ENCODE results near the gene RAC2.
"Not testable (repeated sequence)": the region's sequence is repeated elsewhere in the genome, so short reads cannot be mapped to it uniquely, and the experiment has no call there.

RAC2 gene

GRCh38 chr22:37202716-37203115, 41.4 kb downstream of the RAC2 start:
- DNase-seq (ENCODE audit: low read depth) = no peak
- no peak overlapping the region for H3K4me3 ChIP-seq (ENCODE audit: low read depth, low read length)
- TF ChIP-seq CTCF (IDR thresholded peaks at IDR 0.05; ENCODE audit: low read depth, low read length, missing control alignments) = no peak

- no peak overlapping the region for H3K4me3 ChIP-seq (ENCODE audit: low read depth, low read length)
- DNase-seq (ENCODE audit: low read depth) = no peak
- no peak for TF ChIP-seq CTCF (IDR thresholded peaks at IDR 0.05; ENCODE audit: low read depth, low read length, missing control alignments)
Observed at GRCh38 chr22:37202001-37202555, 42.0 kb downstream of the RAC2 start.

- DNase-seq (ENCODE audit: low read depth); H3K4me3 ChIP-seq (ENCODE audit: low read depth, low read length): not testable (repeated sequence)
Observed at GRCh38 chr22:37201443-37201820, 42.6 kb downstream of the RAC2 start.

GRCh38 chr22:37199760-37200108, 44.3 kb downstream of the RAC2 start:
- no peak overlapping the region for H3K4me3 ChIP-seq (ENCODE audit: low read depth, low read length)
- DNase-seq (ENCODE audit: low read depth) = no peak
- TF ChIP-seq CTCF (IDR thresholded peaks at IDR 0.05; ENCODE audit: low read depth, low read length, missing control alignments) = no peak

- H3K4me3 ChIP-seq (ENCODE audit: low read depth, low read length) = peak overlapping the region; percentile 67
- DNase-seq (ENCODE audit: low read depth) = peak; percentile 95
- peak; percentile 91 for TF ChIP-seq CTCF (IDR thresholded peaks at IDR 0.05; ENCODE audit: low read depth, low read length, missing control alignments)
Observed at GRCh38 chr22:37199103-37199759, 44.8 kb downstream of the RAC2 start.

GRCh38 chr22:37198258-37199102, 45.6 kb downstream of the RAC2 start:
- TF ChIP-seq CTCF (IDR thresholded peaks at IDR 0.05; ENCODE audit: low read depth, low read length, missing control alignments) = peak; percentile 90
- peak overlapping the region; percentile 67 for H3K4me3 ChIP-seq (ENCODE audit: low read depth, low read length)
- DNase-seq (ENCODE audit: low read depth) = no peak

- no peak for DNase-seq (ENCODE audit: low read depth)
- H3K4me3 ChIP-seq (ENCODE audit: low read depth, low read length) = peak overlapping the region; percentile 67
- no peak for TF ChIP-seq CTCF (IDR thresholded peaks at IDR 0.05; ENCODE audit: low read depth, low read length, missing control alignments)
Observed at GRCh38 chr22:37197451-37198257, 46.4 kb downstream of the RAC2 start.

Measured in GM12864 (cell line).